Gastroesophageal sphincter (tissue), 4 donors: ENCODE results near the gene SCFD2. TPM values are rescaled to one million over a fixed set of nuclear protein-coding genes. Genes with fewer than 3 reads are reported as not detected.
"Not testable (repeated sequence)": the region's sequence is repeated elsewhere in the genome, so short reads cannot be mapped to it uniquely, and the experiment has no call there.

Experiments used
- ATAC-seq: fragments of 150-250 bp; one replicate; pipeline ENCODE4 v1.9.1; 2016; ENCODE audit warnings: mild to moderate bottlenecking, moderate library complexity
- H3K27ac ChIP-seq, 4 donors: fragments of 200-600 bp; sonication (generic) in 3 of 4; 1 replicate in 3 of 4; 2 replicates in 1 of 4; pipeline ENCODE4 v1.5.1; 2016 to 2019
- H3K27me3 ChIP-seq: fragments of 200-600 bp; sonication (generic); one replicate; pipeline ENCODE4 v1.5.1; 2019
- H3K36me3 ChIP-seq, 2 donors: fragments of 200-600 bp; sonication (generic); one replicate each; pipeline ENCODE4 v1.5.1; 2019; ENCODE audit warnings: control low read depth in 1 of 2
- H3K4me1 ChIP-seq, 3 donors: fragments of 200-600 bp; sonication (generic); 1 replicate in 2 of 3; 2 replicates in 1 of 3; pipeline ENCODE4 v1.5.1; 2016 to 2019; ENCODE audit warnings: control low read depth in 2 of 3
- H3K4me3 ChIP-seq, 2 donors: fragments of 200-600 bp; sonication (generic); one replicate each; pipeline ENCODE4 v1.5.1; 2019; ENCODE audit warnings: mild to moderate bottlenecking in 1 of 2, moderate library complexity in 1 of 2
- H3K9me3 ChIP-seq, 3 donors: fragments of 200-600 bp; sonication (generic); one replicate each; pipeline ENCODE4 v1.5.1; 2017 to 2019; ENCODE audit warnings: control low read depth in 2 of 3
- CTCF ChIP-seq, 4 experiments: fragments of 200-600 bp in 2 of 4; fragments of 450-650 bp in 2 of 4; sonication (generic) in 1 of 4; IDR thresholded peaks; one replicate each; pipeline ENCODE4 v1.5.1; 2017 to 2019; ENCODE audit warnings: antibody characterized with exemption in 4 of 4, mild to moderate bottlenecking in 2 of 4, moderate library complexity in 2 of 4
- EP300 ChIP-seq: sonication (generic); formaldehyde crosslinking; IDR thresholded peaks from one replicate; pipeline ENCODE4 v1.6.1; 2017; ENCODE audit warnings: antibody characterized with exemption, mild to moderate bottlenecking
- POLR2A ChIP-seq, 2 donors: fragments of 450-650 bp; IDR thresholded peaks; one replicate each; pipeline ENCODE4 v1.6.1; 2017; ENCODE audit warnings: antibody characterized with exemption in 2 of 2, mild to moderate bottlenecking in 2 of 2, moderate library complexity in 1 of 2
- POLR2AphosphoS5 ChIP-seq: sonication (generic); formaldehyde crosslinking; IDR thresholded peaks from one replicate; pipeline ENCODE4 v1.6.1; 2017; ENCODE audit warnings: antibody characterized with exemption
- WGBS, 2 donors: methylation state at CpG; one replicate each; pipeline ENCODE4 v1.1.5; 2018; ENCODE audit warnings: low coverage in 1 of 2; 5-methylcytosine and 5-hydroxymethylcytosine counted together
- total RNA-seq, 4 donors: library from RNA; depleted of rRNA; stranded (reverse); fragments of >200 nt; gene quantifications; one replicate each; pipeline ENCODE4 v1.1.0, GENCODE V29; 2016

The SCFD2 gene
- total RNA-seq, 4 donors from 2014 or later, result 8.9 to 17.6 (median 14.6) TPM

DNA sequence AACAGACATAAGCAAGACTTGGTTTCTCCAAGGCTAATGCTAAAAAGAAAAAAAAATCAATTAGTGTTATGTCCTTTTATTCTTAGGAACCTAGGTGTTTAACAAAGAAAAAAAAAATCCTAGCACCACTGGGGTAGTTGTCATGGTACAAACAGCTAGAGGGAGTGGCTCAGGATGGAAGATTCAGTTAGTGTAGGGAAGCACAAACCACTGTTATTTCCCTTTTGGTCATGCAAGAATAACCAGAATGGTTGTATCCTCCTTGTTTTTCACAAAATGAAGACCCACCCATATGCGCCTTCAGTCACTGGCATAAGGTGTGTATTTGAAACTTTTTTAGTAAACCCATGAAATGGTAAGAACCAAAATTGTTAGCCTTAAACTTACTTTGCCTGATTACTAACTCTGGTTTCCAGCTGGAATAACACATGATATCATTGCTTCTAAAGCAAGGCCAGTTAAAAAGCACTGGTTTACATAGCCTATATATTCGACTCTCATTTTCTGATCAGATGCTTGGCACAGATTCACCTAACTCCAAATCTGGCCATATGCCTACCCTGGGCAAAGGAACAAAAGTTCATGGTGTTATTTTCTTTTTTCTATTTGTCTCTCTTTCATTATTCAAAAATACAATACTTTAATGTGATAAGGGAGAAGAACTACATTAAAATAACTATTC, 132.6 kb downstream of the SCFD2 start:
- Histone ChIP-seq H3K4me3 (no peak overlapping the region), H3K36me3 (no peaks in the 10 kb centered on the region), H3K27me3 (no peaks in the 10 kb centered on the region), H3K9me3 (no peaks in the 10 kb centered on the region), H3K4me1 (peaks cover 0 to 7% (median 0%) of the 10 kb centered on the region in 3 donors), H3K27ac (no peak overlapping the region)
- no peak for ATAC-seq
- TF ChIP-seq POLR2A (IDR thresholded peaks at IDR 0.05), result no peak
- no peak for TF ChIP-seq CTCF (IDR thresholded peaks at IDR 0.05)
- TF ChIP-seq EP300, result no peak
- no peak for TF ChIP-seq POLR2AphosphoS5
- WGBS, 2 donors, result 70 to 86% methylated on average over 2 of the region's 2 CpGs

DNA sequence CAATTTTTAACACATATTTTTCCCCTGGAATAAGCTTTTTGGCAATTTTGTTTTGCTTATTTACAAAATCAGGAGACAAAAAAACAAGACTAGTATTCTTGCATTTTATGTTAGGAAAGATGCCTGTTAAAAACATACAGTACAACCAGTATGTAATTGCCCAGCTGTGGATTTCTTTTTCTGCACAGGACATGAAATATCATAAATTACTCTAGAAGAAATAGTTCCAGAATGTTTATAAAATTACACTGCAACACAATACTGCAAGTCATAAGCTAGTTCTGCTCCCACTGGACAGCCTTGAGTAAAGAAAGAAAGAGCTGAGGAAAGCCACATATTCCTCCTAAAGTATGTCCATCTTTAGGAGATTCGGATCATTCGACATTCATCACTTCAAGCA, 133.5 kb downstream of the SCFD2 start:
- H3K4me3 ChIP-seq, result no peak overlapping the region
- H3K27ac ChIP-seq, result no peak overlapping the region
- no peak for ATAC-seq
- WGBS, 2 donors, result 46 to 60% methylated on average over 2 of the region's 2 CpGs
- no peaks in the 10 kb centered on the region for H3K27me3 ChIP-seq
- TF ChIP-seq POLR2AphosphoS5 (no peak), POLR2A (IDR thresholded peaks at IDR 0.05) (no peak), EP300 (no peak)
- no peaks in the 10 kb centered on the region for H3K9me3 ChIP-seq
- H3K4me1 ChIP-seq, result peaks cover 0 to 7% (median 0%) of the 10 kb centered on the region in 3 donors
- H3K36me3 ChIP-seq, result no peaks in the 10 kb centered on the region

GRCh38 chr4:53228036-53228435, 137.8 kb downstream of the SCFD2 start:
- WGBS, 2 donors, result 89 to 100% methylated on average over 1 of the region's 1 CpG
- H3K9me3 ChIP-seq, result no peaks in the 10 kb centered on the region
- no peaks in the 10 kb centered on the region for H3K4me1 ChIP-seq
- no peaks in the 10 kb centered on the region for H3K36me3 ChIP-seq
- no peaks in the 10 kb centered on the region for H3K27me3 ChIP-seq
- H3K4me3 ChIP-seq, result no peak overlapping the region
- ATAC-seq, result no peak
- TF ChIP-seq POLR2A (IDR thresholded peaks at IDR 0.05) (no peak), EP300 (no peak), POLR2AphosphoS5 (no peak)
- H3K27ac ChIP-seq, result no peak overlapping the region

DNA sequence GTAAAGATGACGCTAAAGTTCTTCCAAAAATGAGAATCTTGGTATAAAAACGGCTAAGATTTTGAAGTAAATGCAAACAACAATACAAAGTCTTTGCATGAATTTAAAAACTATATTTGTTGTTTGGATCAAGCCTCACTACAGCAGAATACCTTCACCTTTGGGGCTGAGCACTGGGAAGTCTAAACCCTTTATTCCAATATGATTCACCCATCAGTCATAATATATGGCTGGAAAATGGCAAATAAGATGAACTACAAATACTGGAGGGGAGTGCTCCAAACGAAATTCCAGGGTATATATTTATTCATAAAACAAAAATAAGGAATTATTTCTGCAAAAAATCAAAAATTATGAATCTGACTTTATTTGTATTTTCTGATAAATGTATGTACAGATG, 138.4 kb downstream of the SCFD2 start:
- no peak overlapping the region for H3K4me3 ChIP-seq
- no peaks in the 10 kb centered on the region for H3K9me3 ChIP-seq
- TF ChIP-seq EP300, result no peak
- TF ChIP-seq POLR2A (IDR thresholded peaks at IDR 0.05), result no peak
- no peak for TF ChIP-seq CTCF (IDR thresholded peaks at IDR 0.05)
- no peak for TF ChIP-seq POLR2AphosphoS5
- 78 to 80% methylated on average over 3 of the region's 3 CpGs for WGBS, 2 donors
- no peak for ATAC-seq
- H3K4me1 ChIP-seq, result no peaks in the 10 kb centered on the region
- H3K36me3 ChIP-seq, result no peaks in the 10 kb centered on the region
- no peaks in the 10 kb centered on the region for H3K27me3 ChIP-seq
- H3K27ac ChIP-seq, result no peak overlapping the region

DNA sequence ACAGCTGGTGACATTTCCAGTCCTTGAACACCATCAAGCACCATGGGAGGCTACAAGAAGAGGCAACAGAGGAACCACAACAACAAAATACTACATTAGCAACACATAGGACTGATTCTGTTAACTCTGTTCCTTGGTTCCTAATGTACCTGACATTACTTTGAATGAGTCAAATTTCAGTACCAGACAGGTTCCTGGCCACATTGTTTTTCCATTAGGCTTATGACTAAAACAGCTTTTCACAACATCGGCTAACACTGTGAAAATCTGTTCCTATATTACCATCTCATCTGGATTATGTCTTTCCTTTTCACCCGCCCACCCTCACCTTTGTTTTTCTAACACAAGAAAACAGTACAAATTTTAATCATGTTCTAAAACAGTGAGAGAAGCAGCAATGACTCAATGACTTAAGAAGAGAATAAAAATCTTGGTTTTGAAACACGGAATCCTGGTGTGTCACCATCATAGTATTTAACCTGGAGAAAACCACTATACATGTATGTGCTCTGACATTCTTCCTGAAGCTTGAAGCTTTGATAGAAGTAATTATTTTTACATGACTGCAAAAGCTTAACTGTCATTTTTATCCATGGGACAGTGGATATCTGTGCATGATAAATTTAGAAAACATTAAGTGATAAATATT, 143.9 kb downstream of the SCFD2 start:
- Histone ChIP-seq H3K27me3 (no peaks in the 10 kb centered on the region), H3K4me1 (no peaks in the 10 kb centered on the region), H3K27ac (no peak overlapping the region), H3K36me3 (no peaks in the 10 kb centered on the region), H3K4me3 (no peak overlapping the region), H3K9me3 (no peaks in the 10 kb centered on the region)
- WGBS, 2 donors, result 86 to 100% methylated on average over 2 to 3 of the region's 3 CpGs
- no peak for ATAC-seq
- TF ChIP-seq POLR2A (IDR thresholded peaks at IDR 0.05), result no peak
- TF ChIP-seq CTCF (IDR thresholded peaks at IDR 0.05), result no peak
- TF ChIP-seq EP300, result no peak
- TF ChIP-seq POLR2AphosphoS5, result no peak

GRCh38 chr4:53219148-53219547, 146.7 kb downstream of the SCFD2 start:
- not testable (repeated sequence) for H3K4me3 ChIP-seq, H3K27me3 ChIP-seq, H3K36me3 ChIP-seq, H3K27ac ChIP-seq, H3K4me1 ChIP-seq, ATAC-seq, H3K9me3 ChIP-seq
- 91% methylated on average over 7 of the region's 16 CpGs; no CpG with 5 or more reads in 1 of the 2 donors for WGBS, 2 donors
